Measurements from ENCODE around the gene SFT2D3. TPM values are rescaled to one million over a fixed set of nuclear protein-coding genes. Genes with fewer than 3 reads are reported as not detected.

Gene SFT2D3
- total RNA-seq, 1 donor from 2014 or later = 7.4 TPM

- ATAC-seq (no peak), DNase-seq (no peak)
- H3K4me3 ChIP-seq = peak overlapping the region; percentile 75
- peaks cover 7% of the 10 kb centered on the region for H3K36me3 ChIP-seq
- peaks cover 51% of the 10 kb centered on the region for H3K4me1 ChIP-seq
- no peaks in the 10 kb centered on the region for H3K9me3 ChIP-seq
- intact Hi-C loops (cut with DNase I) = no loop called here
- TF ChIP-seq, protein P1, sequence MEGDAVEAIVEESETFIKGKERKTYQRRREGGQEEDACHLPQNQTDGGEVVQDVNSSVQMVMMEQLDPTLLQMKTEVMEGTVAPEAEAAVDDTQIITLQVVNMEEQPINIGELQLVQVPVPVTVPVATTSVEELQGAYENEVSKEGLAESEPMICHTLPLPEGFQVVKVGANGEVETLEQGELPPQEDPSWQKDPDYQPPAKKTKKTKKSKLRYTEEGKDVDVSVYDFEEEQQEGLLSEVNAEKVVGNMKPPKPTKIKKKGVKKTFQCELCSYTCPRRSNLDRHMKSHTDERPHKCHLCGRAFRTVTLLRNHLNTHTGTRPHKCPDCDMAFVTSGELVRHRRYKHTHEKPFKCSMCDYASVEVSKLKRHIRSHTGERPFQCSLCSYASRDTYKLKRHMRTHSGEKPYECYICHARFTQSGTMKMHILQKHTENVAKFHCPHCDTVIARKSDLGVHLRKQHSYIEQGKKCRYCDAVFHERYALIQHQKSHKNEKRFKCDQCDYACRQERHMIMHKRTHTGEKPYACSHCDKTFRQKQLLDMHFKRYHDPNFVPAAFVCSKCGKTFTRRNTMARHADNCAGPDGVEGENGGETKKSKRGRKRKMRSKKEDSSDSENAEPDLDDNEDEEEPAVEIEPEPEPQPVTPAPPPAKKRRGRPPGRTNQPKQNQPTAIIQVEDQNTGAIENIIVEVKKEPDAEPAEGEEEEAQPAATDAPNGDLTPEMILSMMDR (IDR thresholded peaks at IDR 0.05) = no peak
- H3K27ac ChIP-seq = peak overlapping the region; percentile 92
- peaks cover 3% of the 10 kb centered on the region for H3K27me3 ChIP-seq (ENCODE audit: low read depth)
Observed at GRCh38 chr2:127673291-127674069, 27.8 kb upstream of the SFT2D3 start.

DNA sequence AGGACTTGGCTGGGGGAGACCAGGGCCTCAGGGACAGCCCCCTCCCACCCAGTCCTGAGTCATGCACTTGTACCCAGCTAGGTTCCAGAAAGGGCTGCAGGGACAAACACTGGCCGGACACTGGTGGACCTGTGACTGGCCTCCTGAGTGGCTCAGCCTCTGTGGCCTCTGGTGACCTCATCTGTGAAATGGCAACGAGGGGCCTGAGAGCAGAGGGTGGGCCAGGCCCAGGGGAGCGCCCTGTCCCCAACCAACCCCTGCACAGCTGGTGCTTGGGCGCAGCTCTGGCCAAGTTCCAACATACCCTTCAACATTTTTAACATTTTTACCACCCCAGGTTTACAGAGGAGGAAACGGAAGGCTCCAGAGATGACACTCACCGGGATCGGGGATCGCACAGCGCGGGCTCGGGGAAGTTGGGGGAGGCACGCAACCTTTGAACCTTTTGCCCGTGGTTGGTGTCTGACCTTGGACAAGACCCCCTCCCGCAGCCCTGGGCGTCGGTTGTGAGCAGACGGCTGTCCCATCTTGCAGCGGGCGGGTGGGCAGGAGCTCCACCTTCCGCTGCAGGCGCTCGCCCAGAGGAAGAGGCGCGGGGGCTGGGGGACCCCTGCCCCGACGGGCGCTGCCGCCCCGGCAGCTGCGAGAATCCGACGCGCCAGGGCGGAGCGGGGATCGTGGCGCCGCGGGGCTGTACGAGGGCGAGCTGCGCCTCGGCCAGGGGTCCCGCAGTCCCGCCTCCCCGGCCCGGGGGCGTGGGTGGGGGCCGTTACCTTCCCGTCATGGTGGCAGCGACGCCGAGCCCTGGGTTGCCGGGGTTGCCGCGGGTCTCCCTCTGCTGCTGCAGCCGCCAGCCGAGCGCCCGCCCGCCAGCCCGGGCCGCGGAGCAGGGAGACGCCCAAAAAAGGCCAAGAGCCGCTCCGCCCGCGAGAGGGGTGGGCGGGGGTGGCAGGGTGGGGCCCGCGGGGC lies 26.8 kb upstream of the SFT2D3 start:
- intact Hi-C loops (cut with DNase I) = no loop called here
- Histone ChIP-seq H3K36me3 (peaks cover 7% of the 10 kb centered on the region), H3K9me3 (no peaks in the 10 kb centered on the region), H3K27ac (peak overlapping the region; percentile 92), H3K4me1 (peaks cover 42% of the 10 kb centered on the region), H3K27me3 (ENCODE audit: low read depth) (no peaks in the 10 kb centered on the region), H3K4me3 (peak overlapping the region; percentile 75)
- DNase-seq = no peak
- peak; percentile 56 to 71 for ATAC-seq
- TF ChIP-seq, protein P1 (IDR thresholded peaks at IDR 0.05) = no peak

- DNase-seq (peak; percentile 74), ATAC-seq (peak; percentile 54 to 73)
- TF ChIP-seq, protein P1 (IDR thresholded peaks at IDR 0.05) = no peak
- intact Hi-C loops (cut with DNase I) = no loop called here
- peak within 1 kb of the TSS; percentile 92 for H3K27ac ChIP-seq
- H3K4me3 ChIP-seq = peak within 1 kb of the TSS; percentile 75
- peaks cover 42% of the 10 kb centered on the region for H3K4me1 ChIP-seq
- H3K27me3 ChIP-seq (ENCODE audit: low read depth) = no peaks in the 10 kb centered on the region
- H3K9me3 ChIP-seq = no peaks in the 10 kb centered on the region
- H3K36me3 ChIP-seq = peaks cover 7% of the 10 kb centered on the region
Observed at GRCh38 chr2:127675331-127676261, 25.7 kb upstream of the SFT2D3 start, which contains the start of gene LIMS2. LIMS2 (minus strand) TSS chr2:127675530; CDS start chr2:127675024, 506 bp downstream.

- Histone ChIP-seq H3K27me3 (ENCODE audit: low read depth) (no peaks in the 10 kb centered on the region), H3K9me3 (no peaks in the 10 kb centered on the region), H3K4me1 (peaks cover 49% of the 10 kb centered on the region), H3K4me3 (no peak overlapping the region), H3K27ac (no peak overlapping the region), H3K36me3 (peaks cover 3% of the 10 kb centered on the region)
- DNase-seq = no peak
- intact Hi-C loops (cut with DNase I) = no loop called here
- ATAC-seq = peak; percentile 2 to 22
- TF ChIP-seq, protein P1 (IDR thresholded peaks at IDR 0.05) = no peak
Observed at GRCh38 chr2:127676906-127677305, 24.4 kb upstream of the SFT2D3 start.
